Measurements from ENCODE around the gene HECTD2.

DNA sequence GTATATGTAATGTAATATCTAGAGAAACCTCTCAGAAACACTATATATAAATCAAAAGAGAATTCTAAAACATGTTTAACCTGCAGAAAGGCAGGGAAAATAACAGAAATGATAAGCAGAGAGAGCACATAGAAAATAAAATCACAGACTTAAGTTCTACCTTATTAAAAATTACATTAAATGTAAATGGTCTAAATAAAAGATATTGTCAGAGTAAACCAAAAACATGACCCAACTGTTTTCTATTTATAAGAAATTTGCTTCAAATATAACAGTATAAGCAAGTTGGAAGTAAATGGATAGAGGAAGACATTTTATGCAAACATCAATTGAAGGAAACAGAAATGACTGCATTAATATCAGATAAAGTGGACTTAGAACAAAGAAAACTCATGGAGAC is 43.4 kb downstream of the HECTD2 start:
- TF ChIP-seq, protein P1, sequence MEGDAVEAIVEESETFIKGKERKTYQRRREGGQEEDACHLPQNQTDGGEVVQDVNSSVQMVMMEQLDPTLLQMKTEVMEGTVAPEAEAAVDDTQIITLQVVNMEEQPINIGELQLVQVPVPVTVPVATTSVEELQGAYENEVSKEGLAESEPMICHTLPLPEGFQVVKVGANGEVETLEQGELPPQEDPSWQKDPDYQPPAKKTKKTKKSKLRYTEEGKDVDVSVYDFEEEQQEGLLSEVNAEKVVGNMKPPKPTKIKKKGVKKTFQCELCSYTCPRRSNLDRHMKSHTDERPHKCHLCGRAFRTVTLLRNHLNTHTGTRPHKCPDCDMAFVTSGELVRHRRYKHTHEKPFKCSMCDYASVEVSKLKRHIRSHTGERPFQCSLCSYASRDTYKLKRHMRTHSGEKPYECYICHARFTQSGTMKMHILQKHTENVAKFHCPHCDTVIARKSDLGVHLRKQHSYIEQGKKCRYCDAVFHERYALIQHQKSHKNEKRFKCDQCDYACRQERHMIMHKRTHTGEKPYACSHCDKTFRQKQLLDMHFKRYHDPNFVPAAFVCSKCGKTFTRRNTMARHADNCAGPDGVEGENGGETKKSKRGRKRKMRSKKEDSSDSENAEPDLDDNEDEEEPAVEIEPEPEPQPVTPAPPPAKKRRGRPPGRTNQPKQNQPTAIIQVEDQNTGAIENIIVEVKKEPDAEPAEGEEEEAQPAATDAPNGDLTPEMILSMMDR (conservative IDR thresholded peaks at IDR 0.05), result no peak
- no peak for TF ChIP-seq EZH2 (IDR thresholded peaks at IDR 0.05; ENCODE audit: low read depth)
